ENCODE data around the gene MPP4. TPM values are rescaled to one million over a fixed set of nuclear protein-coding genes. Genes with fewer than 3 reads are reported as not detected.

MPP4 gene
- total RNA-seq, 1 experiment from 2014 or later = not detected

DNA sequence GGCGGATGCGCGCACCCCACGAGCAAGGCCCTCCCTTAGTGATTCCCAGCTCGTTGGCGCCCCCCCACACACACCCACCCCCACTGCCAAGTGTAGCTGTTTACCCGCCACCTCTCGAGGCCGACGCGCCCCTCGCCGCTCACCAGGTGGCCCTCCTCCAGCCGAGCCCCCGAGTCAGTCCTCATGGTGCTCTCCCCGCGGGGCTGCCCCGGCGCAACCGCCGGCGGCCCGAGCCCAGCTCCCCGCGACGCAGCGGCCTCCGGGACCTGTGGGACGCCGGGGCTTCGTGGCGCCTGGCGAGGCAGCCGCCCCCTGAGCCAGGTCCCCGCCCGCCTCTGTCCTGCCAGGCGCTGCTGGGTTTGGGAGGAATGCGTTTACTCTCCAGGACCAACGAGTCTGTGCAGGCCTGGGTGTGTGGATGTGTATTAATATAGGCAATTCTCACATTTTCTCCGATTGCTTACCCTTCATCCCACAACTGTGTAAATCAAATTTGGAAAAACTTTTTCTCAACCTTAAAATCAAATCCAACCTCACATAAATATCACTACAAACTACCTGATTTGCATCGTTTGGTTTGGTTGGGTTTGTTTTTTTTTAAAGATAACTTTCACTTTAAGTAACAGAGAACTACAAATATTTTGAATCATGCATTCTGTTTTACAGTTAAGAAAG, 55.1 kb downstream of the MPP4 start, which contains the start of gene TMEM237:
Gene TMEM237, minus strand, starts transcription at position 288 of the 675 bp plus-strand sequence. Its CDS starts 103 bp downstream, at position 185.
- no peaks in the 10 kb centered on the region; the same call in 1 of the 2 replicates for H3K36me3 ChIP-seq (ENCODE audit: control insufficient read depth, insufficient read depth, low read length)
- H3K27ac ChIP-seq (ENCODE audit: low read length) = peak within 1 kb of the TSS; percentile 95
- TF ChIP-seq TCF7L2 (IDR thresholded peaks at IDR 0.05; ENCODE audit: low read depth, low read length) = no peak
- TF ChIP-seq, protein P1, sequence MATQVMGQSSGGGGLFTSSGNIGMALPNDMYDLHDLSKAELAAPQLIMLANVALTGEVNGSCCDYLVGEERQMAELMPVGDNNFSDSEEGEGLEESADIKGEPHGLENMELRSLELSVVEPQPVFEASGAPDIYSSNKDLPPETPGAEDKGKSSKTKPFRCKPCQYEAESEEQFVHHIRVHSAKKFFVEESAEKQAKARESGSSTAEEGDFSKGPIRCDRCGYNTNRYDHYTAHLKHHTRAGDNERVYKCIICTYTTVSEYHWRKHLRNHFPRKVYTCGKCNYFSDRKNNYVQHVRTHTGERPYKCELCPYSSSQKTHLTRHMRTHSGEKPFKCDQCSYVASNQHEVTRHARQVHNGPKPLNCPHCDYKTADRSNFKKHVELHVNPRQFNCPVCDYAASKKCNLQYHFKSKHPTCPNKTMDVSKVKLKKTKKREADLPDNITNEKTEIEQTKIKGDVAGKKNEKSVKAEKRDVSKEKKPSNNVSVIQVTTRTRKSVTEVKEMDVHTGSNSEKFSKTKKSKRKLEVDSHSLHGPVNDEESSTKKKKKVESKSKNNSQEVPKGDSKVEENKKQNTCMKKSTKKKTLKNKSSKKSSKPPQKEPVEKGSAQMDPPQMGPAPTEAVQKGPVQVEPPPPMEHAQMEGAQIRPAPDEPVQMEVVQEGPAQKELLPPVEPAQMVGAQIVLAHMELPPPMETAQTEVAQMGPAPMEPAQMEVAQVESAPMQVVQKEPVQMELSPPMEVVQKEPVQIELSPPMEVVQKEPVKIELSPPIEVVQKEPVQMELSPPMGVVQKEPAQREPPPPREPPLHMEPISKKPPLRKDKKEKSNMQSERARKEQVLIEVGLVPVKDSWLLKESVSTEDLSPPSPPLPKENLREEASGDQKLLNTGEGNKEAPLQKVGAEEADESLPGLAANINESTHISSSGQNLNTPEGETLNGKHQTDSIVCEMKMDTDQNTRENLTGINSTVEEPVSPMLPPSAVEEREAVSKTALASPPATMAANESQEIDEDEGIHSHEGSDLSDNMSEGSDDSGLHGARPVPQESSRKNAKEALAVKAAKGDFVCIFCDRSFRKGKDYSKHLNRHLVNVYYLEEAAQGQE (IDR thresholded peaks at IDR 0.05; ENCODE audit: insufficient read depth in 1 of 2, low read depth in 2 of 2, low read length in 1 of 2) = no peak
- 0 out of 2 replicates have a peak, but pooled peaks have one; percentile 60 for TF ChIP-seq SIN3A (IDR thresholded peaks at IDR 0.05; ENCODE audit: borderline replicate concordance, insufficient read depth, low read depth, low read length)
- TF ChIP-seq, protein P2, sequence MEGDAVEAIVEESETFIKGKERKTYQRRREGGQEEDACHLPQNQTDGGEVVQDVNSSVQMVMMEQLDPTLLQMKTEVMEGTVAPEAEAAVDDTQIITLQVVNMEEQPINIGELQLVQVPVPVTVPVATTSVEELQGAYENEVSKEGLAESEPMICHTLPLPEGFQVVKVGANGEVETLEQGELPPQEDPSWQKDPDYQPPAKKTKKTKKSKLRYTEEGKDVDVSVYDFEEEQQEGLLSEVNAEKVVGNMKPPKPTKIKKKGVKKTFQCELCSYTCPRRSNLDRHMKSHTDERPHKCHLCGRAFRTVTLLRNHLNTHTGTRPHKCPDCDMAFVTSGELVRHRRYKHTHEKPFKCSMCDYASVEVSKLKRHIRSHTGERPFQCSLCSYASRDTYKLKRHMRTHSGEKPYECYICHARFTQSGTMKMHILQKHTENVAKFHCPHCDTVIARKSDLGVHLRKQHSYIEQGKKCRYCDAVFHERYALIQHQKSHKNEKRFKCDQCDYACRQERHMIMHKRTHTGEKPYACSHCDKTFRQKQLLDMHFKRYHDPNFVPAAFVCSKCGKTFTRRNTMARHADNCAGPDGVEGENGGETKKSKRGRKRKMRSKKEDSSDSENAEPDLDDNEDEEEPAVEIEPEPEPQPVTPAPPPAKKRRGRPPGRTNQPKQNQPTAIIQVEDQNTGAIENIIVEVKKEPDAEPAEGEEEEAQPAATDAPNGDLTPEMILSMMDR (IDR thresholded peaks at IDR 0.05) = peak; percentile 49
- TF ChIP-seq POLR2AphosphoS5 (IDR thresholded peaks at IDR 0.05; ENCODE audit: low read depth, low read length) = no peak
- intact Hi-C loops (cut with micrococcal nuclease; ENCODE audit: unreplicated experiment) (no loop called here), in situ Hi-C loops (cut with HindIII; ENCODE audit: low pct_unique_long_range_greater_than_20kb, low sequenced_read_pairs) (no loop called here)
- CTCF ChIA-PET = no interaction called here
- H3K4me1 ChIP-seq (ENCODE audit: control insufficient read depth, insufficient read depth, low read length) = peaks cover 17% of the 10 kb centered on the region
- no peaks in the 10 kb centered on the region for H3K9me3 ChIP-seq (ENCODE audit: control insufficient read depth, insufficient read depth, low read depth, low read length)
- POLR2A ChIA-PET = interaction anchor here (0.6 to 0.7 kb wide), 2 partner anchors 194 to 424 kb away, joined by 4 to 7 read pairs; no protein-coding TSS in a partner anchor
- H3K4me3 ChIP-seq (ENCODE audit: low read depth in 2 of 2, low read length in 2 of 2) = peak within 1 kb of the TSS; percentile 64 to 95
- no peaks in the 10 kb centered on the region for H3K27me3 ChIP-seq (ENCODE audit: control insufficient read depth, insufficient read depth, low read length)
- BruUV-seq (replicated peaks) = no TSS peak
- ATAC-seq = peak; percentile 78
- DNase-seq (ENCODE audit: low read depth, low spot score) = no peak

DNA sequence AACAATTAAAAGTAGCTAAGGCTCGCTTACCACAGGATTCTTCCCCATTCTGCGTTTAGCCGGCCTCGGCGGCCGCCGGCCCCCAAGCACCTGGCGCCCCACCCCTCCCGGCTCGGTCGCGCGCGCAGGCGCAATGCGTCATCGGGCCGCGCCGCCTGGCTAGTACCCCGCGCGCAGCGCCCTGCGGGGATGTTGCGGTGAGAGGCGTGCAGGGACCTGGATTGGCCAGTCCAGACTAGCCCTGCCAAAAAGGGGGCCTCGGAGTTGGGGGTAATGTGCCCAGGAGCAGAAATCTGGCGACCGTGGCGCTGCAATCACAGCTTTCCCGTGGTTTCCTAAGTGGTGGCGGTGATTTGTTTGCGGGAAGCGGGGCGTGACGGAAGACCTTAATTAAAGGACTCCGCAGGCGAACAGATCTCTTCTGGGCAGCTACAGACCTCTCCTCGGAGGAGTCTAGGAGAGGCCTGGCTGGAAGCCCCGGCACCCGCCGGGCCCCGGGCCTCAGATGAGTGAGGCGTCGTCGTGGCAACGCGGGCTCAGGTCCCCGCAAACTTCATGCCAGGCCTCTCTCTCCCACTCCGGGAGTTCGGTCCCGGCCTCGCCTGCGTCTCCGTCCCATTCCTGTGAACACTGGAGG, 55.7 kb downstream of the MPP4 start:
- intact Hi-C loops (cut with micrococcal nuclease; ENCODE audit: unreplicated experiment) = no loop called here
- peak; percentile 48 for DNase-seq (ENCODE audit: low read depth, low spot score)
- ChIA-PET CTCF (no interaction called here), POLR2A (interaction anchor here (0.6 to 0.7 kb wide), 3 partner anchors 194 to 642 kb away, joined by 3 to 7 read pairs (median 4); no protein-coding TSS in a partner anchor)
- peaks cover 17% of the 10 kb centered on the region for H3K4me1 ChIP-seq (ENCODE audit: control insufficient read depth, insufficient read depth, low read length)
- no TSS peak for BruUV-seq (replicated peaks)
- peak overlapping the region; percentile 95 for H3K27ac ChIP-seq (ENCODE audit: low read length)
- ATAC-seq = peak; percentile 94
- peak overlapping the region; percentile 64 to 95 for H3K4me3 ChIP-seq (ENCODE audit: low read depth in 2 of 2, low read length in 2 of 2)
- H3K36me3 ChIP-seq (ENCODE audit: control insufficient read depth, insufficient read depth, low read length) = no peaks in the 10 kb centered on the region; the same call in 1 of the 2 replicates
- in situ Hi-C loops (cut with HindIII; ENCODE audit: low pct_unique_long_range_greater_than_20kb, low sequenced_read_pairs) = no loop called here
- TF ChIP-seq SIN3A (IDR thresholded peaks at IDR 0.05; ENCODE audit: borderline replicate concordance, insufficient read depth, low read depth, low read length) (peak; percentile 74; the same call in 1 of the 2 replicates), TCF7L2 (IDR thresholded peaks at IDR 0.05; ENCODE audit: low read depth, low read length) (no peak), POLR2AphosphoS5 (IDR thresholded peaks at IDR 0.05; ENCODE audit: low read depth, low read length) (peak; percentile 85)
- TF ChIP-seq, protein P1 (IDR thresholded peaks at IDR 0.05; ENCODE audit: insufficient read depth in 1 of 2, low read depth in 2 of 2, low read length in 1 of 2) = no peak
- TF ChIP-seq, protein P2 (IDR thresholded peaks at IDR 0.05) = no peak
- no peaks in the 10 kb centered on the region for H3K27me3 ChIP-seq (ENCODE audit: control insufficient read depth, insufficient read depth, low read length)
- no peaks in the 10 kb centered on the region for H3K9me3 ChIP-seq (ENCODE audit: control insufficient read depth, insufficient read depth, low read depth, low read length)
